ENCODE results near the gene LST1. TPM values are rescaled to one million over a fixed set of nuclear protein-coding genes. Genes with fewer than 3 reads are reported as not detected.
A peak's percentile ranks its signal among the peaks of the same experiment; 100 is the strongest.

LST1 gene
- total and polyA plus RNA-seq, 9 donors, result 3.8 to 34.0 (median 8.6) TPM

DNA sequence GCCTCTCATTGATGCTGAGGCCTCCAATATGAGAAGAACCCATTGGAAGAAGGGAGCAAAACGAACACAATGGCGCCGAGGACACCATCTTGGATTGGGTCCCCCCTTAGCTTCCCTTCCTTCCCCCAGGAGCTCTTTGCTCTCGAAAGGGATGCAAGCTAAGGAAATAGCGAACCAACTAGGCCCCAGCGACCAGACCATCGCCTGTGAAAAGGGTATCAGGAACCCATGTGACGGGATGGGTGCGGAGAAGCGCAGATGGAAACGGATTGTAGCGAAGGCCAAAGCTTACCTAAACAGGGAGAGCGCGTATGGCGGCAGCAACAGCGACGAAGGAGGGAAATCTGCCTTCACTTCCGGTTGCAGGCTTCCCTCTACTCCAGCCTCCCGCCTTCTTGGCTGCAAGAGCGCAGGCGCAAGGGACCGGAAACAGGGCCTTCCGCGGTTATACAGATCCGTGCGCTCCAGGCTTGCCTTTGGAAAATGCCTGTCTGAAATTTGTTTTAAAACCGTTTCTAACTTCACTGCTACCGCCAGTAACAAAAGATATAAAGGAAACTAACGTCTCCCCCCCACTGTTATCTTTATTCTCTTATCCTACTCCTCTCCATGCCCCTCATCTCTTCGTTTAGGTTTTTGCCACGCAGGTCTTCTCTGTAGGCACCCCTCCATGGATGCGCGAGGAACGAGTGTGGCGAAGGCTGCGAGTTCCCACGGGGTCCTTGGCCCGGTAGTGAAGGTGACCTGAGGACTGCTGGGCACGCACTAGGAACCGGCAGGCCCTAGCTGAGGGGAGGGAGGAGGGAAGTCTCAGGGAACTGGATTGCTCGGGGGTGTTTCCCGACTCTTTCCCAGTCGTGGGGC is 44.2 kb upstream of the LST1 start, which contains the start of gene DDX39B:
Gene DDX39B, minus strand, starts transcription at position 346 of the 864 bp plus-strand sequence. CDS start 1,471 bp downstream, outside the sequence.
- Histone ChIP-seq H3K27me3 (no peaks in the 10 kb centered on the region), H3K9me3 (no peaks in the 10 kb centered on the region), H3K4me1 (ENCODE audit: insufficient read depth) (peaks cover 11% of the 10 kb centered on the region), H3K36me3 (no peaks in the 10 kb centered on the region), H3K4me3 (peak within 1 kb of the TSS; percentile 63), H3K27ac (peak within 1 kb of the TSS; percentile 80 to 97)
- TF ChIP-seq CTCF (IDR thresholded peaks at IDR 0.05), result peak in 1 of 3 donors; percentile 22
- peak; percentile 78 for TF ChIP-seq POLR2A (IDR thresholded peaks at IDR 0.05)
- TF ChIP-seq EP300 (IDR thresholded peaks at IDR 0.05), result no peak
- DNase-seq, result peak; percentile 93 to 97 (median 96)
- WGBS, 3 donors, result 0 to 1% (median 0%) methylated on average over 43 of the region's 43 CpGs
- intact Hi-C loops (cut with DNase I), result loop anchor here in 2 of 4 donors (10.0 kb wide), 2 partner anchors 73 to 293 kb away; partner anchors contain the start of gene AIF1 (in 1 of the 2)

DNA sequence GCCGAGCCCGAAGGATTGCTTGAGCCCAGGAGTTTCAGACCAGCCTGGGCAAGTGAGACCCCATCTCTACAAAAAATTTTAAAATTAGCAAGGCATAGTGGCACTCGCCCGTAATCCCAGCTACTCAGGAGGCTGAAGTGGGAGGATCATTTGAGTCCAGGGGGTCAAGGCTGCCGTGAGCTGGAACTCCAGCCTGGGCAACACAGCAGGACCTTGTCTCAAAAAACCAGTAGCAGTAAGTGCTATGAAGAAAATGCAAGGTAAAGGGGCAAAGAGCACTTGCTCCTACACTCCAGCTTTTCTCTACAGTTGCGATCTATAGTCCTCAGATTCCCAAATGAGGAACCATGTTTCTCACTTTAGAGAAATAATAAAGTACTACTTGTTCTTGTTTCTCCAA is 42.4 kb upstream of the LST1 start:
- Histone ChIP-seq H3K4me3 (no peak overlapping the region), H3K36me3 (no peaks in the 10 kb centered on the region), H3K27ac (no peak overlapping the region), H3K9me3 (no peaks in the 10 kb centered on the region), H3K27me3 (no peaks in the 10 kb centered on the region), H3K4me1 (ENCODE audit: insufficient read depth) (peaks cover 17% of the 10 kb centered on the region)
- intact Hi-C loops (cut with DNase I), result loop anchor here in 2 of 4 donors (10.0 kb wide), 2 partner anchors 71 to 291 kb away; partner anchors contain the start of gene AIF1 (in 1 of the 2)
- 84 to 90% (median 87%) methylated on average over 6 of the region's 6 CpGs for WGBS, 3 donors
- TF ChIP-seq POLR2A (IDR thresholded peaks at IDR 0.05) (no peak), CTCF (IDR thresholded peaks at IDR 0.05) (no peak), EP300 (IDR thresholded peaks at IDR 0.05) (no peak)
- DNase-seq, result no peak

GRCh38 chr6:31544676-31545075 is 41.4 kb upstream of the LST1 start:
- H3K27me3 ChIP-seq, result no peaks in the 10 kb centered on the region
- no peak overlapping the region for H3K27ac ChIP-seq
- WGBS, 3 donors, result 67 to 72% (median 69%) methylated on average over 2 of the region's 2 CpGs
- TF ChIP-seq EP300 (IDR thresholded peaks at IDR 0.05), result no peak
- no peak for TF ChIP-seq CTCF (IDR thresholded peaks at IDR 0.05)
- TF ChIP-seq POLR2A (IDR thresholded peaks at IDR 0.05), result no peak
- no peak for DNase-seq
- peaks cover 10% of the 10 kb centered on the region for H3K4me1 ChIP-seq (ENCODE audit: insufficient read depth)
- intact Hi-C loops (cut with DNase I), result loop anchor here in 3 of 4 donors (5.0 to 10.0 kb wide), 5 partner anchors 38 to 290 kb away; partner anchors contain the start of genes AIF1 (in 1 of the 3) and LTB (in 1 of the 3)
- no peaks in the 10 kb centered on the region for H3K36me3 ChIP-seq
- no peak overlapping the region for H3K4me3 ChIP-seq
- no peaks in the 10 kb centered on the region for H3K9me3 ChIP-seq

GRCh38 chr6:31545291-31545690 is 40.8 kb upstream of the LST1 start:
- TF ChIP-seq CTCF (IDR thresholded peaks at IDR 0.05) (no peak), POLR2A (IDR thresholded peaks at IDR 0.05) (no peak), EP300 (IDR thresholded peaks at IDR 0.05) (no peak)
- 75 to 78% (median 78%) methylated on average over 7 of the region's 7 CpGs for WGBS, 3 donors
- Histone ChIP-seq H3K36me3 (no peaks in the 10 kb centered on the region), H3K4me1 (ENCODE audit: insufficient read depth) (peaks cover 6% of the 10 kb centered on the region), H3K27ac (no peak overlapping the region), H3K9me3 (no peaks in the 10 kb centered on the region), H3K4me3 (no peak overlapping the region), H3K27me3 (no peaks in the 10 kb centered on the region)
- DNase-seq, result no peak
- intact Hi-C loops (cut with DNase I), result loop anchor here in 3 of 4 donors (5.0 to 10.0 kb wide), 5 partner anchors 37 to 290 kb away; partner anchors contain the start of genes AIF1 (in 1 of the 3) and LTB (in 1 of the 3)
